ENCODE measurements around the gene SH3PXD2B. TPM values are rescaled to one million over a fixed set of nuclear protein-coding genes. Genes with fewer than 3 reads are reported as not detected.

Gene SH3PXD2B
- total RNA-seq, 1 donor from 2014 or later, result 30.9 TPM

GRCh38 chr5:172377856-172378255, 76.5 kb downstream of the SH3PXD2B start:
- Histone ChIP-seq H3K27ac (no peak overlapping the region), H3K9me3 (no peaks in the 10 kb centered on the region), H3K27me3 (no peaks in the 10 kb centered on the region), H3K4me1 (peaks cover 14% of the 10 kb centered on the region), H3K36me3 (peaks cover 0 to 27% of the 10 kb centered on the region in 2 donors), H3K4me3 (no peak overlapping the region)
- TF ChIP-seq POLR2A (IDR thresholded peaks at IDR 0.05) (no peak), POLR2AphosphoS5 (IDR thresholded peaks at IDR 0.05; ENCODE audit: insufficient read depth in 1 of 2, low read depth in 1 of 2) (no peak)
- DNase-seq (ENCODE audit: extremely low spot score in 2 of 2), result no peak
- intact Hi-C loops (cut with DNase I), result no loop called here

GRCh38 chr5:172377438-172377837, 76.9 kb downstream of the SH3PXD2B start:
- DNase-seq (ENCODE audit: extremely low spot score in 2 of 2), result no peak
- intact Hi-C loops (cut with DNase I), result no loop called here
- Histone ChIP-seq H3K36me3 (peaks cover 0 to 27% of the 10 kb centered on the region in 2 donors), H3K27ac (no peak overlapping the region), H3K4me1 (peaks cover 14% of the 10 kb centered on the region), H3K9me3 (no peaks in the 10 kb centered on the region), H3K27me3 (no peaks in the 10 kb centered on the region), H3K4me3 (no peak overlapping the region)
- TF ChIP-seq CTCF (IDR thresholded peaks at IDR 0.05), result no peak
- TF ChIP-seq POLR2A (IDR thresholded peaks at IDR 0.05), result no peak
- TF ChIP-seq POLR2AphosphoS5 (IDR thresholded peaks at IDR 0.05; ENCODE audit: insufficient read depth in 1 of 2, low read depth in 1 of 2), result no peak

- no peak for TF ChIP-seq POLR2A (IDR thresholded peaks at IDR 0.05)
- TF ChIP-seq CTCF (IDR thresholded peaks at IDR 0.05), result no peak
- no peak for TF ChIP-seq POLR2AphosphoS5 (IDR thresholded peaks at IDR 0.05; ENCODE audit: insufficient read depth in 1 of 2, low read depth in 1 of 2)
- no peak overlapping the region for H3K4me3 ChIP-seq
- intact Hi-C loops (cut with DNase I), result no loop called here
- H3K27ac ChIP-seq, result no peak overlapping the region
- H3K27me3 ChIP-seq, result no peaks in the 10 kb centered on the region
- H3K4me1 ChIP-seq, result no peaks in the 10 kb centered on the region
- H3K9me3 ChIP-seq, result no peaks in the 10 kb centered on the region
- peaks cover 5 to 33% of the 10 kb centered on the region in 2 donors for H3K36me3 ChIP-seq
- no peak for DNase-seq (ENCODE audit: extremely low spot score in 2 of 2)
Measured at GRCh38 chr5:172374783-172375182, 79.5 kb downstream of the SH3PXD2B start.

- intact Hi-C loops (cut with DNase I), result no loop called here
- Histone ChIP-seq H3K4me3 (no peak overlapping the region), H3K36me3 (peaks cover 5 to 33% of the 10 kb centered on the region in 2 donors), H3K27me3 (no peaks in the 10 kb centered on the region), H3K27ac (no peak overlapping the region), H3K9me3 (no peaks in the 10 kb centered on the region), H3K4me1 (no peaks in the 10 kb centered on the region)
- no peak for DNase-seq (ENCODE audit: extremely low spot score in 2 of 2)
- no peak for TF ChIP-seq POLR2AphosphoS5 (IDR thresholded peaks at IDR 0.05; ENCODE audit: insufficient read depth in 1 of 2, low read depth in 1 of 2)
- TF ChIP-seq CTCF (IDR thresholded peaks at IDR 0.05), result no peak
- no peak for TF ChIP-seq POLR2A (IDR thresholded peaks at IDR 0.05)
Measured at GRCh38 chr5:172373680-172374079, 80.6 kb downstream of the SH3PXD2B start.

GRCh38 chr5:172371684-172372083, 82.6 kb downstream of the SH3PXD2B start:
- no peak for TF ChIP-seq CTCF (IDR thresholded peaks at IDR 0.05)
- TF ChIP-seq POLR2AphosphoS5 (IDR thresholded peaks at IDR 0.05; ENCODE audit: insufficient read depth in 1 of 2, low read depth in 1 of 2), result no peak
- no peak for TF ChIP-seq POLR2A (IDR thresholded peaks at IDR 0.05)
- H3K4me1 ChIP-seq, result no peaks in the 10 kb centered on the region
- no peaks in the 10 kb centered on the region for H3K9me3 ChIP-seq
- DNase-seq (ENCODE audit: extremely low spot score in 2 of 2), result no peak
- no peak overlapping the region for H3K27ac ChIP-seq
- H3K36me3 ChIP-seq, result peaks cover 5 to 23% of the 10 kb centered on the region in 2 donors
- H3K27me3 ChIP-seq, result no peaks in the 10 kb centered on the region
- H3K4me3 ChIP-seq, result no peak overlapping the region
- intact Hi-C loops (cut with DNase I), result no loop called here

Measured in vagina (tissue), 2 donors.